ENCODE data around the gene RAX2.
A peak's percentile ranks its signal among the peaks of the same experiment; 100 is the strongest.

RAX2 gene

GRCh38 chr19:3800996-3801395, 29.0 kb upstream of the RAX2 start:
- no peak for DNase-seq

DNA sequence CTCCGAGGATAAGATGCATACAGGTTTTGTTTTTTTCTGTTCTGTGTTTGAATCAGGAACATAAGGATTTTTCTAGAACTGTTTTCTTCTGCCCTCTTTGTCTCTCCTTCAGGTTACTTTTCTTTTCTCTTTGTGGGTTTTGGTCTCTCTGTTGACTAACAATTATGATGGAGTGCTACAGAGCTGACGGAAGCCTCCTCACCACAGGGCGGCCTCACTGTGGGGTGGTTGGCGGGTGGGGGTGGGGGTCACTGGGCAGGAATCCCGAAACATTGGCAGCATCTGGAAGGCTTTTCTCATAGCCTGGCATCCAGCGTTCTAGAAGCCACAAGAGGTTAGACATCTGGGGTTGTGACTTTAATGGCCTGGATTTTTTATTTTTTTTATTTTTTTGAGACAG, 26.1 kb upstream of the RAX2 start:
- no peak for DNase-seq

DNA sequence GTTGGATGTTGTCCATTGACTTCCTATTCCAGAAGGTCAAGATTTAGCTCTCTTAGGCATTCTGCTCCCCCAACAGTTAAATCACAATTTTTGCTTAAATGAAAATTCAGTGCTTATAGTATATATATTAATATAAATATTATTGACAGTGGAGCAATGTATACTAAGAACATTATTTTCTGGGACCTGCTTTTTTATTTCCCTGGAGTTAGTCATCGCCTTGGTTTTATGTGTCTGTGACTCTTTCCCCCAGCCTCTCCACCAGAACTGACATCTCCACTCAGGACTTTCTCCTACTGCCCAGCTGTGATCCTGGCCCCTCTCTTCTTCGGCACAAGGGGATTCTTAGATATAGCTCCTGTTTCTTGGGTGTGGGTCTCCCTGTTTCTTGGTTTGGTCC, 24.3 kb upstream of the RAX2 start:
- no peak for DNase-seq

DNA sequence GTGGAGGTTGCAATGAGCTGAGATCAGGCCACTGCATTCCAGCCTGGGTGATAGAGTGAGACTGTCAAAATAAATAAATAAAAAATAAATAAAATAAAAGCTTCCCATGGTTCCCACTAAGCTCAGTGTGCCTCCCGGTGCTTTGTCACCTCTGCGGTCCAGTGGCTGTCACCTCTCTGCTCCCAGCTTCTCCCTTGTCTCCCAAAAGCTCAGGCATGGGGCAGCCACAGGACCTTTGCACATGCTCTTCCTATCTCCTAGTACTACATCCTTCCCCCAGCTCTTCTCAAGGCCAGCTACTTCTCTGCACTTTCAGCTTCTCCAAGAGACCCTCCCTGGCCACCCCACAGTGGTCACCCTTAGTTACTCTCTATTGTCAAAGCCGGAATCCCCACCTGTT, 21.8 kb upstream of the RAX2 start:
- DNase-seq, result no peak

DNA sequence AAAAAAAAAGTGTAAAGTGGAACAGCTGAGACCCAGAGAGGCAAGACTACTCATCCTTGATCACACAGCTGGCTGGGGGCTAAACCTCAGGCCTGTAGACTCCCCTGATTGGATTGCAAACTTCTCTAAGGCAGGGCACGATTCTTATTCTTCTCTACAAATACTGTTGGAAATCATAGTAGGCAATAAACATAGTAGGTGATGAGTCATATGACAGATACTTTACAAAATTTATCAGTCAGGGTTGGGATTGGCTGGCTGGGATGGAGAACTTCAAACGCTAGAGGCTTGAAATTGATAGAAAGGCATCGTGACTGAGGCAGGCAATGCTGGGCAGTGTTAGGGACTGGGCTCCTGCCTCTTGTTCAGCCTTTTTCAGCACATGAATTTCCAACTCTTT, 20.1 kb upstream of the RAX2 start:
- DNase-seq, result no peak

- DNase-seq, result no peak
These were observed 18.9 kb upstream of the RAX2 start for GRCh38 chr19:3790941-3791340.

GRCh38 chr19:3790209-3790734, 18.2 kb upstream of the RAX2 start:
- DNase-seq, result no peak

- DNase-seq, result no peak
These were observed 17.2 kb upstream of the RAX2 start for GRCh38 chr19:3788996-3789778.

GRCh38 chr19:3785938-3786824, 14.2 kb upstream of the RAX2 start, which contains the start of gene MATK:
TSS of gene MATK (minus strand) at chr19:3786381. CDS start at chr19:3785135, 1,246 bp downstream.
- no peak for DNase-seq

DNA sequence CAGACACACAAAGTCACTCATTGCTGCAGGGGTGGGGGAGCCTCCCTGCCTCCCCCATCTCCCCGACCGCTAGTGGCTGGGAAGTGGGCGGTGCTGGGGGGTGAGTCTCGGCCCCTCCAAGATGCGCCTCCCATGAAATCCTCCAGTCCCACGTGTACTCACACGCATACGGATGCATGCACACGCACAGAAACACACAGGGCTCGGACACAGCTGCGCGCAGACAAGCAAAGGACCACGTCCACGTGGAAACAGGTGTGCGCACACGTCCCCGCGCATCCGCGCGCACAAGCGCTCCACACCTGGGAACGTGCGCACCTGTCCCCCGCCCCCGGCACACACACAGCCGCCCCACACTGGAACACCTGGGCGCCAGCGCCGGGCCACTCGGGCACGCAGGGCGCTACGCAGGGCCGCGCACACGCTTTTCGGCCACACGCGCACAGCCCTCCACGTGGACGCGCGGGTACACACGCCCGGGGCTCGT, 13.5 kb upstream of the RAX2 start:
- no peak for DNase-seq

DNA sequence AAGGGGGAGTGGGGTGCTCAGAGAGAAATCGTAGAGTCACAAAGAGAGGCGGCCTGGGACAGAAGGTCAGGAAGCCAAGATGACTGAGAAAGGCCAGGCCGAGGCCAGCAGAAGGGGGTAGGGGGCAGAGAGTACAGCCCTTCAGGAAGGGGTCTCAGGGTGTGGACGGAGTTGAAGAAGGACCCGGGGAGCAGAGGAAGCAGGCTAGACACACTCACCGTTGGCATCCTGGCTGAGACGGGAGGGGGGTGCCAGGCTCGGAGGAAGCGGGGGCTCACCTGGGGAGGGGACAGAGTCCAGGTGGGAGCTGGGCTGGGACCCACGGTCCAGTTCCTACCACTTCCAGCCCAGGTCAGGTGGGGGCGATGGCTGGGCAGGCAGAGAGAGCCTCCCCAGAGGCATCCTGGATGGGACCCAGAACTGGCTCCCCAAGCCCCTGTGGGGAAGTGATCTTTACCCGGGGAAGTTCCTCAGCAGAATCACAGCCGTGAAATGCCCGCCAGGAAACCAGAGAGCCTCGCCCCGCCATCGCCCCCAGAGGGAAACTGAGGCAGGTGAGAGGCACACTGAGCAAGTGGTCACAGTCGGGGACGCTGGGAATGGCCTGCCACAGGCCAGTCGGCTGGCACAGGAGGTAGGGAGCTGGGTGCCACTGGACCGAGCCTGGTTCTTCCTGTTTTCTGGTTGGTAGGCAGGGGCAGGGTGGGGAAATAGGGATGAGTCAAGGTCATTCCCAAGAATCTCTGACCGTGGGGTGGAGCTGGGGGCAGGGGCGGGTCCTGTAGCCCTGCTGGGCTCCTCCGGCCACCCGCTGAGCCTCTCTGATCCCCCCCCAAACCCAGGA, 12.8 kb upstream of the RAX2 start:
- DNase-seq, result no peak

GRCh38 chr19:3783660-3784584, 11.9 kb upstream of the RAX2 start:
- peak; percentile 28 for DNase-seq

- DNase-seq, result no peak
These were observed 10.9 kb upstream of the RAX2 start for GRCh38 chr19:3782903-3783302.

GRCh38 chr19:3782330-3782729, 10.3 kb upstream of the RAX2 start:
- DNase-seq, result no peak

DNA sequence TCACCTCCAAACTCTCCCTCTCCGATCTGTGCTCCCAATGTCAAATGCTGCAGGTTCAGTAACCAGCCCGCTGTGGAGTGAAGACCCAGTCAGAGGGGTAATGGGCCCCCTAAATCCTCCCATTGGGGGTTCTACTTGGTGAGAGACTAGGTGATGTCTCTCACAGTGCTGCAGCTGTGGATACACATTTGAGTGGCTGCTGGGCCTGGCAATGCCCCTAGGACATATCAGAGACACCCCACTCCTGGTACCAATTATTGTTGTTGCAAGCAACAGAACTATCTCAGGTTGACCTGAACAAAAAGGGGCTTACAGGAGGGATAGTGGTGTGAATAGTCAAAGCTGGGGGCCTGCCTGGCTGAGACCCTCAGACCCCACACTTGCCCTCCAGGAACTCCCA, 9.6 kb upstream of the RAX2 start:
- no peak for DNase-seq

- no peak for DNase-seq
These were observed 8.8 kb upstream of the RAX2 start for GRCh38 chr19:3780786-3781304.

GRCh38 chr19:3778899-3779723, 7.1 kb upstream of the RAX2 start:
- DNase-seq, result no peak

- DNase-seq, result no peak
These were observed 6.3 kb upstream of the RAX2 start for GRCh38 chr19:3778104-3778867.

- no peak for DNase-seq
These were observed 4.5 kb upstream of the RAX2 start for GRCh38 chr19:3776479-3777040.
